ENCODE data around the gene KIAA1958. TPM values are rescaled to one million over a fixed set of nuclear protein-coding genes. Genes with fewer than 3 reads are reported as not detected.

The KIAA1958 gene
- total and polyA plus RNA-seq, 8 donors: 10.5 to 15.6 (median 14.2) TPM

GRCh38 chr9:112545237-112545636, 58.6 kb downstream of the KIAA1958 start:
- TF ChIP-seq CTCF (IDR thresholded peaks at IDR 0.05): no peak
- no peak overlapping the region for H3K27ac ChIP-seq
- H3K36me3 ChIP-seq: no peaks in the 10 kb centered on the region
- no peaks in the 10 kb centered on the region for H3K9me3 ChIP-seq
- H3K4me1 ChIP-seq: peaks cover 0 to 17% of the 10 kb centered on the region in 2 donors
- DNase-seq: no peak
- intact Hi-C loops (cut with DNase I): no loop called here
- no peak overlapping the region for H3K4me3 ChIP-seq
- H3K27me3 ChIP-seq: no peaks in the 10 kb centered on the region
- no peak for ATAC-seq

GRCh38 chr9:112546149-112547012, 59.8 kb downstream of the KIAA1958 start:
- intact Hi-C loops (cut with DNase I): no loop called here
- H3K27ac ChIP-seq: peak overlapping the region in 1 of 2 donors; percentile 20
- H3K36me3 ChIP-seq: no peaks in the 10 kb centered on the region
- H3K4me3 ChIP-seq: no peak overlapping the region
- ATAC-seq (peak; percentile 17), DNase-seq (no peak)
- no peaks in the 10 kb centered on the region for H3K27me3 ChIP-seq
- no peak for TF ChIP-seq CTCF (IDR thresholded peaks at IDR 0.05)
- H3K4me1 ChIP-seq: peaks cover 0 to 17% of the 10 kb centered on the region in 2 donors
- no peaks in the 10 kb centered on the region for H3K9me3 ChIP-seq

- Histone ChIP-seq H3K27me3 (no peaks in the 10 kb centered on the region), H3K4me1 (peaks cover 0 to 17% of the 10 kb centered on the region in 2 donors), H3K36me3 (no peaks in the 10 kb centered on the region), H3K27ac (no peak overlapping the region), H3K4me3 (no peak overlapping the region), H3K9me3 (no peaks in the 10 kb centered on the region)
- ATAC-seq (no peak), DNase-seq (no peak)
- intact Hi-C loops (cut with DNase I): no loop called here
- TF ChIP-seq CTCF (IDR thresholded peaks at IDR 0.05): no peak
These were observed 61.4 kb downstream of the KIAA1958 start for GRCh38 chr9:112548051-112548440.

- DNase-seq (no peak), ATAC-seq (no peak)
- no peak overlapping the region for H3K4me3 ChIP-seq
- TF ChIP-seq CTCF (IDR thresholded peaks at IDR 0.05): no peak
- peaks cover 0 to 17% of the 10 kb centered on the region in 2 donors for H3K4me1 ChIP-seq
- H3K9me3 ChIP-seq: no peaks in the 10 kb centered on the region
- intact Hi-C loops (cut with DNase I): no loop called here
- no peaks in the 10 kb centered on the region for H3K36me3 ChIP-seq
- no peaks in the 10 kb centered on the region for H3K27me3 ChIP-seq
- H3K27ac ChIP-seq: no peak overlapping the region
These were observed 62.4 kb downstream of the KIAA1958 start for GRCh38 chr9:112548836-112549595.

- Histone ChIP-seq H3K27ac (no peak overlapping the region), H3K27me3 (no peaks in the 10 kb centered on the region), H3K36me3 (no peaks in the 10 kb centered on the region), H3K9me3 (no peaks in the 10 kb centered on the region), H3K4me3 (no peak overlapping the region), H3K4me1 (peaks cover 0 to 17% of the 10 kb centered on the region in 2 donors)
- no peak for TF ChIP-seq CTCF (IDR thresholded peaks at IDR 0.05)
- intact Hi-C loops (cut with DNase I): no loop called here
- ATAC-seq: no peak
- no peak for DNase-seq
These were observed 63.9 kb downstream of the KIAA1958 start for GRCh38 chr9:112550531-112550930.
